RPMI7951 (cell line): Measurements from ENCODE around the gene PRDM9. TPM values are rescaled to one million over a fixed set of nuclear protein-coding genes. Genes with fewer than 3 reads are reported as not detected.

Source experiments
- DNase-seq: peaks from one replicate; pipeline ENCODE4 v3.0.0-alpha.2; 2012; ENCODE audit warnings: low read depth
- total RNA-seq: library from RNA; depleted of rRNA; stranded (reverse); fragments of >200 nt; shearing (Covaris generic); gene quantifications from 2 replicates; pipeline ENCODE4 v1.2.3, GENCODE V29; 2014

Gene PRDM9
- total RNA-seq, 1 experiment from 2014 or later: not detected

- DNase-seq: peak; percentile 20
These were observed 20.0 kb downstream of the PRDM9 start for GRCh38 chr5:23527216-23527920.

GRCh38 chr5:23528677-23529076 is 21.3 kb downstream of the PRDM9 start:
- no peak for DNase-seq

- DNase-seq: no peak
These were observed 23.2 kb downstream of the PRDM9 start for GRCh38 chr5:23530571-23530970.

- no peak for DNase-seq
These were observed 63.6 kb downstream of the PRDM9 start for GRCh38 chr5:23571059-23571458.
